Stimulated activated CD4-positive, alpha-beta T cell treated with anti-CD3 and anti-CD28 coated beads, Interleukin-4, amount 100 ng/mL, for 1 hour (primary cell): ENCODE results near the gene ARHGAP19.
"Not testable (repeated sequence)": the region's sequence is repeated elsewhere in the genome, so short reads cannot be mapped to it uniquely, and the experiment has no call there.

ENCODE experiments used
- DNase-seq: peaks from one replicate; pipeline ENCODE4 v3.0.0-alpha.2; 2020

Gene ARHGAP19

GRCh38 chr10:97279121-97279815 lies 13.2 kb downstream of the ARHGAP19 start:
- DNase-seq = no peak

- no peak for DNase-seq
Measured at GRCh38 chr10:97278491-97278989, 13.9 kb downstream of the ARHGAP19 start.

GRCh38 chr10:97277551-97277950 lies 14.9 kb downstream of the ARHGAP19 start:
- DNase-seq = no peak

- DNase-seq = no peak
Measured at GRCh38 chr10:97274828-97275227, 17.6 kb downstream of the ARHGAP19 start.

GRCh38 chr10:97273700-97274099 lies 18.7 kb downstream of the ARHGAP19 start:
- DNase-seq = no peak

GRCh38 chr10:97270523-97271154 lies 21.8 kb downstream of the ARHGAP19 start:
- DNase-seq = no peak

GRCh38 chr10:97267671-97268070 lies 24.8 kb downstream of the ARHGAP19 start:
- no peak for DNase-seq

GRCh38 chr10:97265095-97265494 lies 27.3 kb downstream of the ARHGAP19 start:
- DNase-seq = not testable (repeated sequence)

- no peak for DNase-seq
Measured at GRCh38 chr10:97263971-97264370, 28.5 kb downstream of the ARHGAP19 start.

- DNase-seq = no peak
Measured at GRCh38 chr10:97261656-97262055, 30.8 kb downstream of the ARHGAP19 start.

GRCh38 chr10:97261183-97261582 lies 31.3 kb downstream of the ARHGAP19 start:
- DNase-seq = no peak

- DNase-seq = no peak
Measured at GRCh38 chr10:97259119-97259518, 33.3 kb downstream of the ARHGAP19 start.

- DNase-seq = no peak
Measured at GRCh38 chr10:97256356-97256755, 36.1 kb downstream of the ARHGAP19 start.

GRCh38 chr10:97255512-97256293 lies 36.7 kb downstream of the ARHGAP19 start:
- no peak for DNase-seq

GRCh38 chr10:97254694-97255093 lies 37.7 kb downstream of the ARHGAP19 start:
- DNase-seq = no peak

GRCh38 chr10:97250952-97251351 lies 41.5 kb downstream of the ARHGAP19 start:
- DNase-seq = no peak

- no peak for DNase-seq
Measured at GRCh38 chr10:97243836-97244235, 48.6 kb downstream of the ARHGAP19 start.

- DNase-seq = no peak
Measured at GRCh38 chr10:97238855-97239254, 53.6 kb downstream of the ARHGAP19 start.

GRCh38 chr10:97235353-97235752 lies 57.1 kb downstream of the ARHGAP19 start:
- DNase-seq = no peak

GRCh38 chr10:97234400-97234799 lies 58.0 kb downstream of the ARHGAP19 start:
- no peak for DNase-seq

GRCh38 chr10:97230146-97230545 lies 62.3 kb downstream of the ARHGAP19 start:
- no peak for DNase-seq

- DNase-seq = no peak
Measured at GRCh38 chr10:97229322-97230015, 63.0 kb downstream of the ARHGAP19 start.

GRCh38 chr10:97228775-97229157 lies 63.7 kb downstream of the ARHGAP19 start:
- no peak for DNase-seq
